Activated effector memory CD4-positive, alpha-beta T cell treated with Interleukin-2 at 50 U/mL for 16 hours (primary cell): Measurements from ENCODE around the gene NUDT17.

ENCODE experiments used
- DNase-seq: peaks from one replicate; pipeline ENCODE4 v3.0.0-alpha.2; 2020

NUDT17 gene

DNA sequence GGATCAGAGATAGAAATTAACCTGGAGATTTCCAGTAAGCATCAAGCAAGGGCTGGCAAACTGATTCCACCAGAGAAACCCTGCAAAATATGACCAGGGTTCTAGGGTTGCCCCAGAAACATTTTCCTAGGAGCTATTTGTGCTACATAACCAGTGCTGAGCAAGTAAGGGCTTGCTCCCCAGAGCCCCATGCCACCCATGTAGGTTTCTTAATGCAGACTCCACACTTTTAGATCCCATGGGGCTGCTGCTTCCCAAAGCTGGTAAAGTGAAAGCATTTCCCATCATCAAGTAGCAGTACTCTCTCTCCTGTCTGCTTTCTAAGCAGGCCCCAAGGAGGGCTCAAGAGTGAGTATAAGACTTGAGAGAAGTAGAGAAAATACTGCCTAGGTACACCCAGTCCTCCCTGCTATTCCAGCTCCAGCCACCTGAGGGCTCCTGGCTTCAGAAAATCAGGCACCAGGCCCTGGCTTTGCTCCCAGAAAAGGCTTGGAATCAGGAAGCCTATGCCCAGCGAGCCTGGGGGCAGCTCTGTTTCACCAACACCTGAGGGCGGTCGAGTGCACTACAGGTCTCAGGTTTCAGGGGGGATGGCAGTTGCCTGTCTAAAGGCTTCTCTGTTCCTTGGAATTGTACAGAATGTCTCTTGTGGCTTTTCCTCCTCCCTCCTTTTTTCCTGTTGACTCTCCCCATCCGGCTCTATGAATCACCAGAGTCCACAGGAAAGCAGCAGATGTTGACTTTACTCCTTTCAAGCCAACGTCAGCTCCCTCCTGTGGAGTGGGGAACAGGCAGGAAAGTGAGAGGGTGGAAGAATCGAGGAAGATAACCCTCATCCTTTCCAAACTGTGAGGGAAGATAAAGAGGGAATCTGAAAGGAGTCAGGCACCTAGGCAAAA is 46.4 kb downstream of the NUDT17 start:
- DNase-seq, result peak; percentile 33

DNA sequence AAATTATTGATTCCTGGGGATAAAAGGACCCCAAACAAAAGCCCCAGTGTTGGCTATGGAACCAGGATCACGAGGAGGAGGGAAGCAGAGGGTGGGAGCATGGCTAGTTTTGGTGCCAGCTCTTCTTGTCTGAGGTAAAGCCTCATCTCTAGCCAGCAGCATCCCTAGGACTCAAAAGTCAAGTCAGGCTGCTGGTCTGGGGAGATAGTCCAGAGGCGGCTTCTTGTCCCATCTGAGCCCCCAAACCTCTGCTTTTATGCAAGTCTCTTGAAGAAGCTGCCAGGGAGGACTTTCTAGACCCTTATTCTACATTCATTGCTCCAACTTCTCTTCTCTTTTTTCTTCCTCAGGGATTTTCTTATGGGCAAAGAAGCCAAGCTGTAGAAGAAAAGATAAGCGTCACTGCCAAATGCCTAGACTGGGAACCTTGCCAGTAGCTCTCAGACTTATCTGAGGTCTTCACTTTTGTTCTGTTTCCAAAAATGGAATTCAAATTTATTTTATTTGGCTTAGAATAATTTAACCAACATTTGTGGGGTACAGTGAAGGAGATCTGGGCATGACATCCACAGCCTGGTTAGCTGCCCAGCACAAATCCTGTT is 47.2 kb downstream of the NUDT17 start:
- no peak for DNase-seq

DNA sequence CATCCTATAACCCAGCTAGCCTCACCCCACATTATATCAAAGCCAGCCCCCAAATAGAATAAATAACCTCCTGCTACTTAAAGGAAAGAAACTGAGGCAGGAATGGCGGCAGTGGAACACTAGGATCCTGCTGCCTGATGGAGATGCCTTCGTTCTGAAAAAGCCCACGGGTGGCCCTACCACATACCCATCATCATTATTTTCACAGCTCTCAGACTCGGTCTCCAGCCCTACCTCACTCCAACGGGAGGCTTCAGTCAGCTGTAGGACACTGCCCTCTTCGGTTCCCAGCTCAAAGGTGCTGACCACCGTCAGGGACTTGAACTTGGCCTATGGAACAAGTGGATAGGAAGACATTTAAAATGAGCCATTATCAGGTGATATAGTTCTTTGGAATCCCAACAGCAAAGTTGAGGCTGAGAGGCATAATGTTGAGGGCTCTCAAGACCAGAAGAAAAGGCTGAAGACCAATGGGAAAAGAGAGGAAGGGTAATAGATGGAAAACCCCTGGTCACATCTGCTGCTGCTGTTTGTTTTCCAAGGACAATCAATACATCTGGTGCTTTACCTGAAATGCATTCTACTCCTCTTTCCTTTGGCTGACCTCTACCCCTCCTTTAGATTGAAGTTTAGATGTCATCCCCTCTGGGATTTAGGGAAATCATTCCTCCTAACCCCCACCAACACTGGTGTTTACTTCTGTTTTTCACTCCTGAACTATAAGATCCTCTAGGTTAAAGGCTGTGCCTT is 48.1 kb downstream of the NUDT17 start:
- no peak for DNase-seq

DNA sequence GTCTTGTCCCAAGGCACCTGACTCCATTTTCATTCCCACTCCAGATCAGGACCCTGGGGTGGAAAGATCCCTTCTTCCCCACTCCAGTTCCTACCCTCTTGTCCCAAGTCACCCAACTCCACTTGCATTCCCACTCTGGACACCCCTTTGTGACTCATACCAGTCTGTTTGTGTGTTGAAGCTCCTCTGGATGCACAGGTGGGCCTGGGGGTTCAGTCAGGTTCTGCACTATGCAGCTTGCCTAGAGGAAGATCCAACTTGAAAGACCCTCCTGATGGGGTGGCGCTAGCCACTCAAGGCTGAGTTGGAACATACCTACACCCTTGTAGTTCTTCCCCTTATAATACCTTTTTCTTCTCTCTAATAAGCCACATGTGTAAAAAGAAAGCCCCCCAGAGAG is 50.0 kb downstream of the NUDT17 start:
- DNase-seq, result no peak

DNA sequence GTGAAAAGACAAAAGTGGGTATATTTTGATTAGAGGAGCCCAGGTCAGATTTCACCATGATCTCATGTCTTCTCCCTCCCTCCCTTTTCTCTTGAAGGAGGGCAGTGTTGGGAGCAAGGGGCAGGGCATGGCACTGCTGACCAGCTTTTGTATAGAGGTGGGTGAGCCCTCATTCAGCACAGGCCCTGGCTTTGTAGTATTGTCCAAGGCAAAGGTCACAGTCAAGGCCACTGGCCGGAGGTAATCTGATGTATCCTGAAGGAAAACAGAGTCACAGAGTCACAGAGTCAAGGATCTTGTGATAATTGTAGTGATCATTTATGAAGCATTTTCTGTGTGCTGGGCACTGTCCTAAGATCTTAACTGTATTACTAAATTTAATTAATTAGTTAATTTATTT is 52.5 kb downstream of the NUDT17 start:
- DNase-seq, result no peak
